ENCODE data around the gene TIMM44.
A peak's percentile ranks its signal among the peaks of the same experiment; 100 is the strongest.

Gene TIMM44

GRCh38 chr19:7912697-7913564 is 30.5 kb downstream of the TIMM44 start:
- no peak for DNase-seq

DNA sequence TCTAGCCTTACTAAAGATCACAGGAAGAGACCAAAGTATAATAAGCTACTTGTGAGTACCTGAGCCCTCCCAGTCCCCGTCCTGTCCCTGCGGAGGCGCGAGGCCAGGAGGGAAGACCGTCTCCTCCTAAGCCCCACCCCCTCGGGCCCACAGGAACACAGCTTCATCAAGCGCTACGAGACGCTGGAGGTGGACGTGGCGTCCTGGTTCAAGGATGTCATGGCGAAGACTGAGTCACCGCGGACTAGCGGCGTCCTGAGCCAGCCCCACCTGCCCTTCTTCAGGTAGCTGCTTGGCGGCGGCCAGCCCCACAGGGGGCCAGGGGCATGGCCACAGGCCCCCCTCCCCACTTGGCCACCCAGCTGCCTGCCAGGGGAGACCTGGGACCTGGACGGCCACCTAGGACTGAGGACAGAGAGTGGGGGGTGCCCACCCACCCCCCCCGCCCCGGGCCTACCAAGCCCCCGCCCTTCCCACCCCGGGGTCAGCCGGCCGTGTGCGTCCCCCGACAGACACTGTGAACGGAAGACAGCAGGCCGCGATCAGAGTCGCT is 31.2 kb downstream of the TIMM44 start:
- DNase-seq: no peak

DNA sequence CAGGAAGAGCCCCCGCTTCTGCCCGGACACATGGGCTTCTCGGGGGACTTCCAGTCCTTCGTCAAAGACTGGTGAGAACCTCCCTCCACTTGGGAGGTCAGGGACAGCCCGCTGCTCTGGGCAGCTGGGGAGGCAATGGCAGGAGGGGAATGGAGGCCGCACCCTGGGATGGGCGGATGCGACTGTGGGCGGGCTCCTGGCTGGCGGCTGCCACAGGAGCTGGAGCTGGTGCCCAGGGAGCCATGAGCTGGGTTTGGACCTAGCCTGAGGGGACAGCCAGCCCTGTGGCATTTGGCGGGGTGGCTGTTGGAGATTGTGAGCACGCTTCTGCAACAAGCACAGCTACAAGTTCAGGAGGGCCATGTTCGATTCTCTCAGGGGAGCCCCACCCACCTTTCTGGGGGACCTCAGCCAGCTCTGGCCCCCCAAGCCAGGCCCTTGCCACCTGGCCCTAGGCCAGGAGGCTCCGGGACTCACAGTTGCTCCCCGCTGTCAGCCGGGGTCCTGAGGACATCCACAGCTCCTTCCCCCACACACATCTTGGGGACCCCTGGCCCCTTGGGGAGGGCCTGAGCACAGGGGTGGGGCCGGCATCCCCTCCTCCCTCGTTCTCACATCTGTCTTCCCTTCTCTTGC is 31.8 kb downstream of the TIMM44 start:
- no peak for DNase-seq

GRCh38 chr19:7910321-7911161 is 32.9 kb downstream of the TIMM44 start:
- DNase-seq: no peak

- no peak for DNase-seq
Observed at GRCh38 chr19:7909471-7910067, 33.9 kb downstream of the TIMM44 start.

- DNase-seq: no peak
Observed at GRCh38 chr19:7908742-7909461, 34.6 kb downstream of the TIMM44 start.

GRCh38 chr19:7908078-7908699 is 35.3 kb downstream of the TIMM44 start:
- DNase-seq: no peak

DNA sequence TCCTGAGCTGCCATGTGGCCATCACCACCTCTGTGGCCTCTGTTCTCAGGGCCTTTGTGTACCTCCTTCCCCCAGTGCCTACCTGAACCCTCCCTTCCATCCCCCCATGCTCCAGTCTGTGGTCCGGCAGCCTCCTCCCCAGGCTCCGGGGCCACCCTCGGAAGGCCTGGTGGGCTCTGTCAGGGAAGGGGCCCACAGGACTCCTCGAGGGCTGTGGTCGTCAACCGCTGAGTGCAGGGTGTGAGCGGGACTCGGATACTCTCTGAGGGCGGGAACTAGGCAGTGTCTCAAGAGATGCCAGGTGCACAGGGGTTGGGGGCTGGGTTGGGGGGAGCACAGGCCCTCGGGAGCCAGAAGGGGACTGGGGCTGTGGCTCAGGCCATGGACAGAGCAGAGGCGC is 35.9 kb downstream of the TIMM44 start:
- no peak for DNase-seq

DNA sequence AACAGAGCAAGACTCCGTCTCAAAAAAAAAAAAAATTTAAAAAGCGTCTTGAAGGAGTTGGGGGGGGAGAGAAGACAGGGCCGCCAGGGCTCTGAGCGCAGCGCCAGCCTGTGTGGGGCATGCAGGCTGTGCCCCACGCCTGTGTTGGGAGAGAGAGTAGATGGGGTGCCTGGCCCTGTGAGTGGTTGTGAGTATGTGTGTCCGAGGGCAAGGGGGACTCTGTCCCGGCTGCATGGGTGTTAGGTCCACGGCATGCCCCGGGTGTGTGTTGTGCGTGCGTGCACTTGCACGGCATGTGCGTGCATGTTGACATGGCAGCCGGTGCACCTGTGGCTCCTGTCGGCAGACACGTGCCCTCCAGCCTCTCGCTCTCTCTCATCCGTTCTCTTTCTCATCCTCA is 36.3 kb downstream of the TIMM44 start:
- DNase-seq: no peak

- DNase-seq: no peak
Observed at GRCh38 chr19:7905859-7906258, 37.6 kb downstream of the TIMM44 start.

DNA sequence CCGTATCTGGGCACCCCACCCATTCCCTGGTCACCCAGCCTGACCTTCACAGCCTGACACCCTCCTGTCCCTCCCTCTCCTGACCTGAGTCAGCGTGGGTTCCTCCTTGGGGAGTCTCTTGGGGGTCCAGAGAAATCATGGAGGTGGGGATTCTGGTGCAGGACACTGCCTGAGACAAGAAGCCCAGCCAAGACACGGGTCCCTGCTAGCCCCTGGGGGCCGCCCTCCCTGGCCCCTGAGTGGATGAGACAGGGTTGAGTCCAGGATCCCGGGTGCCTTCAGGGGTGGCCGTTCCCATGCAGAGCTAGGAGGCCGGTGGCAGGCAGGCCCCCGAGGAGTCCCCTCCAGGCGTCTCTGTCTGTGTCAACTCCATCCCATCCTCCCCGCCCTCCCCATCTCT is 38.2 kb downstream of the TIMM44 start:
- no peak for DNase-seq

DNA sequence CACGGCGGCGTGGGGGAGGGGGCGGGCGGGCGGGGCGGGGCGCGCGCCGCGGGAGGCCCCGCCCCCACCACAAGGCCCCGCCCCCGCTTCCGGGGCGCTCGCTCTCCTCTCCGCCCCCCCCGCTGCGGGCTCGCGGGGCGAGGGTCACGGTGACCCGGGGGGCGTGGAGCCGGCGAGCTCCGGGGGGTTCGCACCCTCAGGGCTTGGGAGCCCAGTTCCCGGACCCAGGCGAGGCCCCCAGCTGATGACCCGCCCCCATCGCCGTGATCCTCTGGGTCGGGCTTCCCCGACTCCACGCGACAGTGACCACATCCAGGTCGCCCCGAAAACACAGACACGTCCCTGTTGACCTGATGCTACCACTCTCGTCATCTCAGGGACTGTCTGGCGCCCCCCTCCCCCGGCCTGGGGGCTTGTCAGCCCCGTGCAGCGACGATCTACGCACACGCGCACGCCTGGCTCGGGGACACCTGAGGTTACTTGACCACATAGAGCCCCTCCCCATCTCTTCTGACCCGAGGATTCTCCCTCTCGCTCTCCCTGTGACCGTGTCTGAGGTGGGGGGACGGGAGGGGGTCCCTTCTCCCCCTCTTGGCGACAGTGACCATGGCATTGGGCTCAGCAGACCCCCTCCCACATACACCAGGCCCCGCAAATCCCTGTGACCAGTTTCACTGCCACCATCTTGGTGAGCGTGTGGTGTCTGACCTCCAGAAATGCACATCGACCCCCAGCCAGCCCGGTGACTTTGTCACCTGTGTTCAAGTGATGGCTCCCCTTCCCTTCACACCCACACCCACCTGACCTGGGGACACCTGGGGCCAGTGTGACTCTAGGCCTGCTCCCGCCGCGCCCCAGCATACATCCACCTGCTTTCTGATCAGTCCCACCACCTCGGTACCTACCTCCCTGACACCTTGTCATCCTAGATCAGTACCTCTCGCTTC is 39.1 kb downstream of the TIMM44 start:
- no peak for DNase-seq

- peak; percentile 99 for DNase-seq
Observed at GRCh38 chr19:7903244-7904073, 40.0 kb downstream of the TIMM44 start, which contains the start of gene MAP2K7. MAP2K7 (plus strand) TSS chr19:7903877; CDS start chr19:7903945, 68 bp downstream.

GRCh38 chr19:7902796-7903243 is 40.6 kb downstream of the TIMM44 start:
- no peak for DNase-seq

DNA sequence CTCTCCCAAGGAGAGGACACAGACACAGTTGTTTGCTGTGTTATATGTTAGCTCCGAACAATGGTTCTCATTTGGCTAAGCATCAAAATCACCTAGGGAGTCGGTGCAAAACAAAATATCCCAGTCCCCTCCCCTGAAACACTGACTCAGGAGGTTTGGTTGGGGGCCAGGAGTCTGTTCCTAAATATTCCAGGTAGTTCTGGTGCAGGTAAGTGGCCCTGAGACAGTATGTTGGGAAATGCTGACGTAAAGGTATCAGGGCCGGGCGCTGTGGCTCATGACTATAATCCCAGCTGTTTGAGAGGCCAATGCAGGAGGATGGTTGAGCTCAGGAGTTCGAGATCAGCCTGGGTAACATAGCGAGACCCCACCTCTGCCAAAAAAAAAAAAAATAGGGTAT is 42.1 kb downstream of the TIMM44 start:
- no peak for DNase-seq

DNA sequence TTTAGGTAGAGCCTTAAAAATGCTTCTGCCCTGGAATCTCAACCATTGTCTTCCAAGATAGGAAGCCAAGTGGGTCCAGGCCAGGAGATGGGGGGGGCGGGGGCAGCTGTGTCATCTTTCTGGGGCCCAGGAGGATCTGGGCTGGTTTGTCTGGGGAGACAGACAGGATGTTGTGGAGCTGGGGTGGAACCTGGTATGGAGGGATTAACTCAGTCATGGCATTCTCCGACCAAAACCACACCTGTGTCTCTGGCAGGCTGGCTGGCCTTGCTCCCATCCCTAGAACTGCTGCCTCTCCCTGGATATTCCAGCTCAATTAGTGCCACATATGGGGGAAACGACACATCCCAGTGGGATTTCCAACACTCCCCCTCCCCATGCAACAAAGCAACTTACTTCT is 42.5 kb downstream of the TIMM44 start:
- no peak for DNase-seq

DNA sequence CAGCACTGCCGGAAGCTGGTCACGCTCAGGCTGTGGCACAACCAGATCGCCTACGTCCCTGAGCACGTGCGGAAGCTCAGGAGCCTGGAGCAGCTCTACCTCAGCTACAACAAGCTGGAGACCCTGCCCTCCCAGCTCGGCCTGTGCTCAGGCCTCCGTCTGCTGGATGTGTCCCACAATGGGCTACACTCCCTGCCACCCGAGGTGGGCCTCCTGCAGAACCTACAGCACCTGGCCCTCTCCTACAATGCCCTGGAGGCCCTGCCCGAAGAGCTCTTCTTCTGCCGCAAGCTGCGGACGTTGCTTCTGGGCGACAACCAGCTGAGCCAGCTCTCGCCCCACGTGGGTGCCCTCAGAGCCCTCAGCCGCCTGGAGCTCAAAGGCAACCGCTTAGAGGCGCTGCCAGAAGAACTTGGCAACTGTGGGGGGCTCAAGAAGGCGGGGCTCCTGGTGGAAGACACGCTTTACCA is 43.0 kb downstream of the TIMM44 start:
- DNase-seq: no peak

GRCh38 chr19:7899751-7900378 is 43.6 kb downstream of the TIMM44 start:
- DNase-seq: no peak

DNA sequence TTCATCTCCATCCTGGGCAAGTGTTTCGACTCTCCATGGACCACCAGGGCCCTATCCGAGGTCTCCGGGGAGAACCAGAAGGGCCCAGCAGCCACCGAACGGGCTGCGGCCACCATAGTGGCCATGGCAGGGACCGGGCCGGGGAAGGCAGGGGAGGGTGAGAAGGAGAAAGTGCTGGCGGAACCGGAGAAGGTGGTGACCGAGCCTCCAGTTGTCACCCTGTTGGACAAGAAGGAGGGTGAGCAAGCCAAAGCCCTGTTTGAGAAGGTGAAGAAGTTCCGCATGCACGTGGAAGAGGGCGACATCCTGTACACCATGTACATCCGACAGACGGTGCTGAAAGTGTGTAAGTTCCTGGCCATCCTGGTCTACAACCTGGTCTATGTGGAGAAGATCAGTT is 44.5 kb downstream of the TIMM44 start:
- DNase-seq: no peak
